Ishikawa (cell line): Measurements from ENCODE around the gene LIG4.

Source experiments
- CEBPB ChIP-seq: IDR thresholded peaks from 2 replicates; pipeline ENCODE4 v1.6.1; 2012
- EP300 ChIP-seq: IDR thresholded peaks from 2 replicates; pipeline ENCODE4 v1.6.1; 2012; ENCODE audit warnings: borderline replicate concordance
- YY1 ChIP-seq: IDR thresholded peaks from 2 replicates; pipeline ENCODE4 v1.6.1; 2012; ENCODE audit warnings: low read depth
- TF ChIP-seq, protein P1 (sequence below): IDR thresholded peaks from 2 replicates; pipeline ENCODE4 v1.6.1; 2012; ENCODE audit warnings: low read depth, mild to moderate bottlenecking

DNA sequence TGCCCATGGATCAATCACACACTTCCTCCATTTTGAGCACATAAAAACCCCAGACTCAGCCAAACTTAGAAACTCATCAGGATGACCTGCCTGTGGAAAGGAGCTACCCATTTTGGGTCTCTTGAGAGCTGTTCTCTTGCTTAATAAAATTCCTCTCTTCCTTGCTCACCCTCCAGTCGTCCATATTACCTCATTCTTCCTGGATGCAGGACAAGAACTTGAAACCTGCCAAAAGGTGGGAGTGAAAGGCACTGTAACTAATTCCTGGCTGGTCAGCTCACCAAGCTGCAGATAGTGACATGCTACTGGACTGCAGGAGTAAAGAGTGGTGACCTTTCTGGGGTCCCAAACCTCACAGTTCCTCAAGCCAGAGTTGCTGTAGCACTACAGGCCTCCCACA, 20.2 kb downstream of the LIG4 start:
- no peak for TF ChIP-seq YY1
- TF ChIP-seq CEBPB: no peak
- no peak for TF ChIP-seq EP300
- TF ChIP-seq, protein P1, sequence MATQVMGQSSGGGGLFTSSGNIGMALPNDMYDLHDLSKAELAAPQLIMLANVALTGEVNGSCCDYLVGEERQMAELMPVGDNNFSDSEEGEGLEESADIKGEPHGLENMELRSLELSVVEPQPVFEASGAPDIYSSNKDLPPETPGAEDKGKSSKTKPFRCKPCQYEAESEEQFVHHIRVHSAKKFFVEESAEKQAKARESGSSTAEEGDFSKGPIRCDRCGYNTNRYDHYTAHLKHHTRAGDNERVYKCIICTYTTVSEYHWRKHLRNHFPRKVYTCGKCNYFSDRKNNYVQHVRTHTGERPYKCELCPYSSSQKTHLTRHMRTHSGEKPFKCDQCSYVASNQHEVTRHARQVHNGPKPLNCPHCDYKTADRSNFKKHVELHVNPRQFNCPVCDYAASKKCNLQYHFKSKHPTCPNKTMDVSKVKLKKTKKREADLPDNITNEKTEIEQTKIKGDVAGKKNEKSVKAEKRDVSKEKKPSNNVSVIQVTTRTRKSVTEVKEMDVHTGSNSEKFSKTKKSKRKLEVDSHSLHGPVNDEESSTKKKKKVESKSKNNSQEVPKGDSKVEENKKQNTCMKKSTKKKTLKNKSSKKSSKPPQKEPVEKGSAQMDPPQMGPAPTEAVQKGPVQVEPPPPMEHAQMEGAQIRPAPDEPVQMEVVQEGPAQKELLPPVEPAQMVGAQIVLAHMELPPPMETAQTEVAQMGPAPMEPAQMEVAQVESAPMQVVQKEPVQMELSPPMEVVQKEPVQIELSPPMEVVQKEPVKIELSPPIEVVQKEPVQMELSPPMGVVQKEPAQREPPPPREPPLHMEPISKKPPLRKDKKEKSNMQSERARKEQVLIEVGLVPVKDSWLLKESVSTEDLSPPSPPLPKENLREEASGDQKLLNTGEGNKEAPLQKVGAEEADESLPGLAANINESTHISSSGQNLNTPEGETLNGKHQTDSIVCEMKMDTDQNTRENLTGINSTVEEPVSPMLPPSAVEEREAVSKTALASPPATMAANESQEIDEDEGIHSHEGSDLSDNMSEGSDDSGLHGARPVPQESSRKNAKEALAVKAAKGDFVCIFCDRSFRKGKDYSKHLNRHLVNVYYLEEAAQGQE: no peak
